Measurements from ENCODE around the gene LRRC8B.
"Not testable (repeated sequence)": the region's sequence is repeated elsewhere in the genome, so short reads cannot be mapped to it uniquely, and the experiment has no call there.

The LRRC8B gene

DNA sequence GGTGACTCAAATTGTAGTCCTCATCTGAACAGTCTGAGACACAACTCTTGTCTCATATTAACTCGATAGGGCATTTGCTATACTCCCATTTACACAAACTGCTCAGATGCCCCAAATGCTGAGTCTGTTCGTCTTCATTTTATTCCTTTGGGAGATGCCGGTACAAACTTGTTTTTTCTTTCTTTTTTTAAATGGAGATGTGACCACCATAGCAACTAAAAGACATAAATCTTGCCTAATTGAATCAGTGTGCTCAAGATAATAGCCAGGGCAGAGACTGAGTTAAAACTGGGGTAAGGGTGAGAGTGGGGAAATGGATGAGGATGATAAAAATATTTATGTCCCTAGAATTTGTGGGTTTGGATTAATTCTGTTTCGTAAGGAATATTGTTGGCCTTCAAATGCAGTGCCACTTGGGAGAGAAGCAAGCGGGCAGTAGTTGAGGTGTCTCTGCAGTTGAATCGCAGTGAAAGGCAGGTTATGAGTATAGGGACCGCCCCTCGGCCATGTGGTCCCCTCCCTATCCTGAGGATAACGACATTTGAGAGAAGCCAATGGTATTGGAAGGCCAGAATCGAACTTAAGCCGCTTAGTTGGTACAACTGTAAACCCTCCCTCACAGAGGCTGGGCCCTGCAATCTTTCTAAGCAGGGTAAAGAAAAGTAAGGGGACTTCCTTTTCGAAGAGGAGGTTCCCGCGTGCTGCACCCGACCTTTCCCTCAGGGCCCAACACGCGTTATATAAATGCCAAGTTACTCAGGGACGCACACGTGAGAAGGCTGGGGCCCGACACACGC lies 859 bp upstream of the LRRC8B start:
- peak in 2 of 3 donors; percentile 58 to 64 for DNase-seq (ENCODE audit: low read depth in 3 of 3)

DNA sequence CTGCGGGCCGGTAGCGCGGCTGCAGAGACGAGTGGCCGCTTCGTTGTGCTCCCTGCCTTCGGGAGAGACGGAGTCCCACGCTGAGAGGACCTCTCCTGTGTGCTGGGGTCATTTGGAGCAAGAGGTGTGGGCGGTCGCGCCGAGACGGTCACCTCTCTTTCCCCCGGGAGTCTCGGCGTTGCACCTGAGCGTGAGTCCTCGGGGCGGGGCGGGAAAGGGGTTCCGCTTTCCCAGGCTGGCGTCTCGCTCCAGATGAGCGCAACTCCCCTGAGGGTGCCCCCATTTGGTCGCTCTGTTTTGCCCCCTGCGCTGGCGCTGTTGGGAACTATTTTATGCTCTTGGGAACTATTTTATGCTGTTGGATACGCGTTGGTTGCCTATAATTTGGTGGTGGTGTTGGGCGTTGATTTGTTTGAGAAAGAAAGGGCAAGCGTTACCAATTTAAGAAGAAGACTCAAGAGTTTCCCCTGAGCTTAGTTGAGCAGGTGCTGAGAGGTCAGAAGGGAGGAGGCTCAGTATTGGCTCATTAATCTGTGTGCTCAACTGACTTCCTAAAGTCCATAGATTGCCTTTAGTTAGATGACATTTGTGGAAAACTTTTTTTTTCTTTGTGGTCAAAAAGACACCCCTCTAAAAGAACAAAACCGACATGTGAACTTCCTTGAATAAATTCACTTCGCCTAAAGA lies 683 bp downstream of the LRRC8B start:
- peak in 1 of 3 donors; percentile 38 for DNase-seq (ENCODE audit: low read depth in 3 of 3)

DNA sequence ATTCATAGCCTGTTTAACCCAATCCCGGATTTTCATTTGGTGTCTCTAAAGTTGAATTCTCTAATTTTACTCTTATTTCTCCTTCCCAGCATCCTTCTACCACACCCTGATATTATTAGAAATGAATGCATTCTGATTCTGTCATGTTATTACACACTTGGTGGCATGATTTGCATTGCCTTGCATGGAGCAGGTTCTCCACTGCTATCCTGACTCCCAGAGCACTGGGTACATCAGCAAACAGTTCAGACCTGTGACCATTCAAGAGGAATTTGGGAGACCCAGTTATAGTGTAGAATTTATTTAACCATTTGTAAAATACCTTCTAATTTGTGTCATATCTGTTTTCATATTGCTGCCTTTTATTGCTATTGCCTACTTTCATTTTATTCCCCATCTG lies 2.6 kb downstream of the LRRC8B start:
- DNase-seq (ENCODE audit: low read depth in 3 of 3), result no peak

DNA sequence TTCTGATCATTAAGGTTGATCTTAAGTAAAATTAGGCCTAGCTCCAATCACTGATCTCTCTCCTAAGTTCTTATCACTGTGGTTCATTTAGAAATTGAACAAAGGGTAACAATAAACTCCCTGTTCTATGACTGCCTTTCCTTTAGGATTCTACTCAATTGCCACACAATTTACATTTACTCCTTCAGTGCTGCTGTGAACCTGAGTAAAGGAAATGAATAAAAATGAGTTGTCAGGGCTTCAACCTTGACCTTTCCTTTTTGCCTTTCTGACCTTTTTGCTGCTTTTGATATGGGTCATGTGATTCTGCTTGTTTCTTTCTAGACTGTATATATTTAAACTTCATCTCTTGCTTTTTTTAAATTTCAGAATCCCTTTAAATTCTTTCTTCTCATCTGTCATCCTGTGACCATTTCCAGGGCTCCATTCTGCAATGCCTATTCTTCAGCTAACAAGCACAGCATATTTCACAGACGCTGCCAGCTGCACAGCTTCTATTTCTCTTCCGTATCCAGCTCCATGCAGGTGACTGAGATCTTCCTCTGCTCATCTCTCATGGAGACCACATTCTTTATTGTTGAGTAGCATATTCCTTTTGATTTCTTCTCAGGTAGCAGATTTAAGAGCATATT lies 3.2 kb downstream of the LRRC8B start:
- no peak for DNase-seq (ENCODE audit: low read depth in 3 of 3)

DNA sequence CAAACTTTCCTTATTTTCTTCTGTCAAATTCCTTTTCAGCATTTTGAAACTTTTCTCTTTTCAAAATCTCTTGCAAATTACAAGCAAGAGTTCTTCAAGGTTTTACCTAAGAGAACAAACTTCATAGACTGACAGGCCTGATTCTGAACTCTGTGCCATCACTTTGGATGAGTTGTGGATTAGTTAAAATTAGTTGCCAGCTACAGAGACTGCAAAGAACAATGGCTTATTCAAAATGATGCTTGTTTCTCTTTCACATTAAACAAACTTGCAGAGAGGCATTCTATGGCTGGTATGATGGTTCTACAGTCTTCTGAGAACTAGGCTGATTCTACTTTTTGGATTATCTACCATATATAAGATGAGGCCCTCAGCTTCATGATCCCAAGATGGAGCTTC lies 3.8 kb downstream of the LRRC8B start:
- no peak for DNase-seq (ENCODE audit: low read depth in 3 of 3)

DNA sequence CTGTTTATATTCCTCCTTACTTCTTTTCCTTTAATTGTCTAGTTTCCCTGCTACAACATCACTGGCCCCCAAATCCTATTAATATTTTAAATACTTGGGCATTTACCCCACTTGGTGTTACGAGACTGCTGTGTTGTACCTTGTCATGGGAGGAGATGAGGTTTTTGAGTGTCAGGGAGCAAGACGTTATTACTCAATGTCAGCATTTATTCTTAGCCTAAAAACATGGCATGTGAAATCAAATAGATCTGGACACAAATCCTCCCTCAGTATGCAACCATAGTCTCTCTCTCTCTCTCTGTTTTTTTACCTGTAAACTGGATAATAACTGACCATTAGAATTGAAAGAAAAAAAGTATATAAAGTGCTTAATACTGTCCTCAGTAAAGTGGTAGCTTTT lies 4.6 kb downstream of the LRRC8B start:
- no peak for DNase-seq (ENCODE audit: low read depth in 3 of 3)

DNA sequence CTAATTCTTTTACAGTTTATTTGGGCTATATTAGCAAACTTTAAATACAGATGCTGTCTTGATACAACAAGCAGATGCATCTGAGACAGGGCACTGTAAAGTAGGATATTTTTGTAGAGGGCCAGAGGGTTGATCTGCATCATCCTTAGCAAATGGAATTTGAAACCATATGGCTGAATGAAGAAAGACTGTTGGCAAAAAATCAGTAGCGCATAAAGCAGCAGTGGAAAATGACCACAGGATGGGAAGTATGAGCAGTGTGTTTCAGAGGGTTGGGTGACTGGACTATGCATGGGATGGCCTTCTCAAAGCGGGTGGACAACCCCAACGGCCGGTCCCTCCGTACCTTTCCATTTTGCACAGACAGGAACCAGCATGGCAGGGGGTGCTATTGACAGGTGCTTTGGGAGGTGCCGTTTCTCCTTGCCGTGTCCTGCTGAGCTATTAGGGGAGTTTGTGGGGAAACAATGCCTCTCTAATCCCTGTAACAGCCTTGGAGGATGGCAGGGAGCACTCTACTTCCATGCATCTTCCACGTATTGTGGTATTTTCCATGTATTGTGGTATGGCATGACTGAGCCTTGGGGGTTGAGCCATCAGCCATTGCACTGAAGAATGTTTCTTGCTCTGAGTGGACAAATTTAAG lies 5.9 kb downstream of the LRRC8B start:
- no peak for DNase-seq (ENCODE audit: low read depth in 3 of 3)

DNA sequence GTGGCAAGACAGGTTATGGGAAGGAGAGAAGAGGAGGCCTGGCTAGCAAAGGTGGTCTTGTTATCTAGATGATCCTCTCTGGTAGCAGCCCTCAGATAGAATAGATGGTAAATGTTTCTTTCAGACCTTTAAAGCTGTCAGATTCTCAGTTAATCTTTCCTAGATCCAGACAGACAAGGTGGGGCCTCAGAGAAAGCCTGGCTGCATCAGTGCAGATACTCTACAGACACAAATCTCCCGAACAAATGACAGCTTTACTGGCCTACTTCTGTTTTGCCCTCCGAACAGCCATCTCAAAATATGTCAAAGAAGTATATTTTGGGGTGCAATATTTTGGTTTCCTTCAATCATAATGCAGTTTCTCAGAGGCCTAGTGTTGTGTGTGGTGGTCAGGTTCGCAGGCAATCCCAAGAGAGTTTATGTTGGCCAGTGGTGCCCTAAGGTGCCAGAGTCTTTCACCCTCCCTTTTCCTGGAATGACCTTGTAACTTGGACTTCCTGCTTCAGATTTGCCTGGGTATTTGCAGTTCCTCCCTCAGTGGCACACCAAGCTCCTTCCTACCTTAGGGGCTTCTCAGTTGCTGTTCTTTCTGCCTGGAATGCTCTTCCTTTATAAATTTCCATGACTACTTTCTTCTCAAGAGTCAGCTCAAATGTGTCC lies 7.0 kb downstream of the LRRC8B start:
- no peak for DNase-seq (ENCODE audit: low read depth in 3 of 3)

DNA sequence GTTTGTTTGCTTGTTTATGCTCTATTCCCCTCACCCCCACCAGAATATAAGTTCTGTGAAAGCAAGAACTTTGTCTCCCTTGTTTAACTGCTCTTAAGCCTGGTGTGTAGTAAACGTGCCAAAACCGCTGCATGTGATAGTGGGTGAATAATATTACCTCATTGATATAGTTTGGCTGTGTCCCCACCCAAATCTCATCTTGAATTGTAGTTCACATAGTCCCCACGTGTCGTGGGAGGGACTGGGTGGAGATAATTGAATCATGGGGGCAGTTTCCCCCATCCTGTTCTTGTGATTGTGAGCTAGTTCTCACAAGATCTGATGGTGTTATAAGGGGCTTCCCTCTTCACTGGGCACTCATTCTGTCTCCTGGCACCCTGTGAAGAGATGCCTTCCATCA lies 7.6 kb downstream of the LRRC8B start:
- DNase-seq (ENCODE audit: low read depth in 3 of 3), result no peak

DNA sequence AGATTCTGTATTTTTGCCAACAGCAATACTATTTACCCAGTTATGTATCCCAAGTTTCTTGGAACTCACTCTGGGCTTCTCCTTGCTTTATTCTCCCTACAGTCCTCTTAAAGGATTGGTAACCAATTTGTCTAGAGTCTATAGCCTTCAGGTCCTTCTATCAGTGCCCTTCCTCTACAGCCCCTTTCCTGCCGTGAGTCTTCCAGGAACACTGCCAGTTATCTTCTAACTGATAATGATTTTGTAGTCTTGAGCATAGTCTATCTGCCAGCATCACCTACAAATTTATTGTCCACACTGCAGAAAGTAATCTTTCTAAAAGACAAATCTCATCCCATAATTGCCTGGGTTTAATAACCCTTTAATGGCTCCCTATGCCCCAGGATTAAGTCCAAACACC lies 8.2 kb downstream of the LRRC8B start:
- no peak for DNase-seq (ENCODE audit: low read depth in 3 of 3)

DNA sequence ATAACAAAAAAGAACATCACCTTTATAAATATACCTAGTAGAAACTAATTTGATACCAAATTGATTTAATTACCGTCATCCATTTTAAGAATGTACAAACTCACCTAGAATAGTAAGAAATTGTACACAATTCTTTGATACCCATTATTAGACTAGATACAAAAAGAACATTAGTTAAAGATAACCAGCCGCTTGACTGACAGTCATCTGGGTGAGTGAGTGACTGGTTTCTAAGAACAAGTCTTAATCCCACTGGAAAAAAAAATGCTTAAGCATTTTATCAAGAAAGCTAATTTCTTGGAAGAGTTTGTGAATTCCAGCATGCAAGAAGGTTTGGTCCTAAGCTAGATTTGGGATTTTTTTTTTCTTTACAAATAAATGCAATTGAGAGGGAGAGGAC lies 10.9 kb downstream of the LRRC8B start:
- no peak for DNase-seq (ENCODE audit: low read depth in 3 of 3)

DNA sequence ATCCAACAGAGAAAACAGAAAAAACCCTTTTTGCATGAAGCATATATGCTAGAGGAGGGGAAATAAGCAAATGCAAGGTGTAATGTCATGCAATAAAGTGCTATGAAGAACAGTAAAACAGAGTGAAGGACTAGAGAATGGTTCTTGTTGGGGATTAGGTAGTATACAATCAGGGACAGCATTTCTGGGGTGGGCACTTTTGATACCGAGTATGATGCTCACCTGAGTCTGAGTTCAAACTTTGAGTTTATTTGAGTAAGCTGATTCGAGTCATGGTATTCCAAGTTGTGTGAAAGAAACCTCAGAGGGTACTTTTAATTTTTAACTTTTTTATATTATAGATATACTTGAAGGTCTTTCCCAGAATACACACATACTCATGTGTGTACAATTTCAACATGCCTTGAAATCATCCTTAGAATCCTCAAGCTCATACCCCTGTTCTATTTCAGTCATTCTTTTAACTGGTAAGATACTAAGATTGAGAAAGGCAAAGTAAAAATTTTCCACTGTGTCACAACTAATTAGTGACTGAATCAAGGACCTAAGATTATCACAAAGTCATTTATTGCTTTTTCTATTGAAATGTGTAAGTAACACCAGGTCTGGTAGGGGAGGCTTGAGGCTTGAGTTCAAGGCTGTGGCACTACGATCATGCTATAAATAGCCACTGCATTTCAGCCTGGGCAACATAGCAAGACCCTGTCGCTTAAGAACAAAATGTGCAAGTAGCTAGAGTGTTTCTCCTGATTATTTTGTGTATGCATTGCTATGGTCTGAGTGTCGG lies 12.1 kb downstream of the LRRC8B start:
- no peak for DNase-seq (ENCODE audit: low read depth in 3 of 3)

DNA sequence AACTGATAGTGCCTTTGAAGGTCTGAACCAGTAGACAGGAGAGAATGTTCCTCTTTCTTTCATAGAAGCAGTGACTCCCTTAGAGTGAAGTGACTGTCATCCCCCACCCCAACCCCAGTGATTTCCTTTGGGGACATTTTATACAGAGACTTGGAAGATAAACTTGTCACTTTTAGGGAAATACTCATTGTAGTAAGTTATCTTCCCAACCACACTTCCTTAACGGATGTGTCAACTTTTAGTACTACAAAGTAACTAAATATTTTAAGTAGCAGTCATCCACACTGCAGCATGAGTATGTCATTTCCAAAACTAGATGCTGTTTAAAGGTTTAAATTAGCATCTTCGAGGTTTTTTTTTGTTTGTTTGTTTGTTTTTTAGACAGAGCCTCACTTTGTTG lies 13.7 kb downstream of the LRRC8B start:
- DNase-seq (ENCODE audit: low read depth in 3 of 3), result no peak

DNA sequence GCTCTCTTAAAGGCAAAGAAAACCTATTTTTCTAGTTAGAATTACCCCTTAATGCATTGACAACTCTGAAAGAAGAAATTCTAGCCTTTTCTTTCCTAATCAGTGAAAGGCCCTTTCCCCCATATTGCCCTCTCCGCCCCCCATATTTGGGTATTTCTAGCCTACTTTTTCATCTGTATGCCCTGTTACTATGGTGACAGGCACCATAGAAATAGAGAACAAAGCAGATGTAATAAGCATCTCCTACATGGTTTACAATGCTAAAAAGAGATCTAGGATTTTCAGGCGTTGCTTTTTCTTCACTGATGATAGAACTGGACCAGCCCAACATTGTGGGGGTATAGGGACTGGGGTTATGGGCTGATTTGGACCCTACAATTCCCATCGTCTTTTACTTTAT lies 14.5 kb downstream of the LRRC8B start:
- DNase-seq (ENCODE audit: low read depth in 3 of 3), result no peak

DNA sequence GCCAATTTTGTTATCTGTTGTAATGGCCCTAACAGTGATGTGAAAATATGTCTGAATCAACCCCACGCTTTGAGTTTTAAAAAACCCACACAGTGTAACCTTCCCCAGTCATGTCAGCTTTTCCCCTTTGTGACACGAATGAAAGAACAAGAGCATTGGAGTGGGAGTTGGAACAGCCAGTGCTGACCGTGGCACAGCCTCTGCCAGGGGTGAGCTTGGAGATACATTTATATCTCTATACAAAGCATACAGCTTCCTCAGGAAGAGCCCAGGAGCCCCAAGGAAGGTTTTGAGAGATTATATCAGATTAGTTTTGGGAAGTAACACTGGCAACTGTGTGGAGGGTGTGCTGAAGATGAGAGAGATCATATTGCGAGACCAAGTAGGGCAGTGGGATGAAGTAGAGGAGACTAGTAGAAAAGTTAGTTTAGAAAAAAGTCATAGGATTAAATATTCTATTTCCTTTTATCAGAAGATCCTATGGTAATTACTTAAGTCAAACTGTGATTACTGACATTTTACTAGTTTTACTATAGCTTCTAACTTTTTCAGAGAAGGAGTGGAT lies 15.9 kb downstream of the LRRC8B start:
- no peak for DNase-seq (ENCODE audit: low read depth in 3 of 3)

DNA sequence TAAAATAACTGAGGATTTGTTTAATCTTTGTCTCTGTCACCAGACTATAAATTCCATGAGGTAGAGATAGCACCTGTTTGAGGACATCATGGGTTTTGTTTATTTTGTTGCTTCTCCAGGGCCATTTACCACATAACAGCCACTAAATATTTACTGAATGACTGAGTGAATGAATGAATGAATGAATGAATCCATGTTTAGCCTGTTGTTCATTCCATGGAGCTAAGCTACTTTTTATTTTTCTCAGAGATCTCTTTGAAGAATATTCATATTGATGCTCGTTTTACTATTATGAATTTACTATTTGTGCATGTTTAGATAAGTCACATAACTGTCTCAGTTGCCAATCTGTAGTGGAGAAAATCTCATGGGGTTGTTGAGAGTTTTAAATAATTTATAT lies 17.7 kb downstream of the LRRC8B start:
- DNase-seq (ENCODE audit: low read depth in 3 of 3), result no peak

DNA sequence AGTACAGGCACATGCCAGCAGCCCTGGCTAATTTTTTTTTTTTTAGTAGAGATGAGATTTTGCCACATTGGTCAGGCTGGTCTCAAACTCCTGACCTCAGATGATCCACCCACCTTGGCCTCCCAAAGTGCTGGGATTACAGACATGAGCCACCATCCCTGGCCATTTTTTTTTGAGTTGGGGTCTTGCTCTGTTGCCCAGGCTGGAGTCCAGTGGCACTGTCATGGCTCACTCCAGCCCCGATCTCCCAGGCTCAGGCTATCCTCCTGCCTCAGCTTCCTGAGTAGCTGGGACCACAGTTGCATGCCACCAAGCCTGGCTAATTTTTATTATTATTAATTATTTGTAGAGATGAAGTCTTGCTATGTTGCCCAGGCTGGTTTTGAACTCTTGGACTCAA lies 19.0 kb downstream of the LRRC8B start:
- not testable (repeated sequence) for DNase-seq (ENCODE audit: low read depth in 3 of 3)

DNA sequence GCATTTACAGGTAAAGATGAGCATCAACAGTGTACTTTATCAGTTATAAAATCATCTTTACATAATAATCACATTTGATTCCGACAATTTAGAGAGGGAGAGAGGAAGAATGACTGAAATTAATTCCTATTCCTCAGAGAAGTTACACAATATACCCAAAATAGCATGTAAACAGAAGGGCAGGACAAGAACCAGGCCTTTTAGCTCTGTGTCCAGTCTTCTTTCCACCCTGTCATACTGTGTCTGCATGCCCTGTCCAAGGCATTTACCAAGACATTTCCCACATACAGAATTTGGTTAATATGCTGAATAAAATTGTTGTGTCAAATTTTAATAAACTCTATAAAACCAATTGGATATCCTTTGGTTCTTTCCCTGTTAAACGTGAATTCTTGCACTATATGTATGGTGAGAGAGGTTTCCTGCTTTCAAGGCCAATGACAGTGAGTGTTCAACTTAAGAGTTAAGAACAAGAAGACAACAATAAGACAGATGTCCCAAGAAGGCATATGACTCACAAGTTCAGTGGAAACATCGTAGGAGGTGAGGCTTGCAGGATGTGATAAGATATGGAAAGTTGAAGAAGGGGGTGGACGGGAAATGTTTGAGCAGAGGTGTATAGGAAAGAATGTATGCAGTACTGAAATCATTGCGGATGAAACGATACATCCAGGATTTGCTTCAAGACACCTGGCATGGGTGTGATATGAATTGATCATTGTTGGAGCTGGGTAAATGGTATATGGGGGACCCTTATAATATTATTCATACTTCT lies 20.8 kb downstream of the LRRC8B start:
- peak in 2 of 3 donors; percentile 29 to 56 for DNase-seq (ENCODE audit: low read depth in 3 of 3)

DNA sequence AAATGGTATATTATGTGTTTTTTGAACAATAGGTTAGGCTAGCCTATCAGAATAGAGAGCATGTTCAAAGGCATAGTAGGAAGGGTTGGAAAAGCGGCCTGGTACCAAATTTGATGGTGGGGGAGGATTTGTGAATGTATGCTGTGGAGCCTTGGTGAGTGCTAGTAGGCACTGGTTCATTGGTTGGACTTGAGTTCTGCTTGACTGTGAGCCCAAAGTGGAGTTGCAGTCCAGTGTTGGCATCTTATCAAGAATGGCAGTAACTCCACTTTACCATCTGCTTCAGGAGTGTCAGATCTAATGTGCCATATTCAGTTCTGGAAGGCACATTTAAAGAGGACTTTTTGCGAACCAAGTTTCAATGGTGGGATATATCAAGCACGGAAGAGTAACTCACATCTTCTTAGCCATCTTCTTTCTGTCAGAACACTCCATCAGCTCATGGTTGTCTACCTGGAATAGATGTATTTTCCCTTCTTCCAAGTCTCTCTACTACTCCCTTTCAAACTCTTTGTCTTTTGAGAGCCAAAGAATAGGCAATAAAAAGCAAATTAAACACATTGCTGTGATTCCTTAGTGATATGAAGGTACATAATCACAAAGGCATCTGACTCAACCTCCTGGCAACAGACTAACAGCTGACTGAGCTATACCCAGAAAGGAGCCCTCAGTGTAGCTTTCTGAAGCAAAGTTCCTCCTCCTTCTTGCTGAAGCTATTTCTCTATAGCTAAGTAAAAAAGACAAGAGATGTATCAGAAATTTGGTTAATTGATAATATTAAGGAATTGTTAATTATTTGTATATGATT lies 21.7 kb downstream of the LRRC8B start:
- DNase-seq (ENCODE audit: low read depth in 3 of 3), result no peak

Data from stimulated activated CD4-positive, alpha-beta T cell treated with anti-CD3 and anti-CD28 coated beads, TNF-alpha, amount 100 ng/mL, for 48 hours (primary cell).